ENCODE measurements around the gene ACAP2. TPM values are rescaled to one million over a fixed set of nuclear protein-coding genes. Genes with fewer than 3 reads are reported as not detected.

ACAP2 gene
- total and polyA plus RNA-seq, 10 donors, result 11.2 to 127 (median 97.9) TPM

DNA sequence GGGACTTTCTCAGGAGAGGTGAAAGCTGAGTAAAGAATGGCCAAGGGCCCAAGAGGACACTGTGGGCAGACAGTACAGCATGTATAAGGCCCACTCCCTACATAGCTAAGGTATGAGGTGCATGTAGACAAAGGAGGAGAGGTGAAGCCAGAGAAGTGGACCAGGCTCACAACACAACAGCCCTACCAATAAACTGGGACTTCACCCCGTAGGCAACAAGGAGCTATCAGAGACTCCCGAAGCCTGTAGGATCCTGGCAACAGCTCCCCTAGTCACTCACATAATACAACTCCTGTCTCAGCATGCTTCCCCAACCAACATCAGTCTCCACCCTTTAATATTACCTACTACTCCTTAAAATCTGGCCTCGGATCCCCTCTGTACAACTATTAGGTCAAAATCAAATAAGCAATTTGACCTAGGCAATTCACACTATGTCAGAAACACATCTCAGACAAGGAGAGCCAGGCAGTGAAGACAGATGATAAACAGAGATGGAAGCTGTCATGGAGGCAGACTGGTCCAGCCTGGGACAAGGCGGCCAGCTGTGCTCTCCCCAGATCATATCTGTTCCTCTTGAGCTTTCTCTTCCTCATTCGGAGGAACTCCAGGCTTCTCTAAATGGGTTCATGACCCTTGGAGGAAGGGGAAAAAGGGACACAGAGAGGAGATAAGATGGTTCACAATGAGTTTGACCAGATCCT, 173.3 kb downstream of the ACAP2 start:
- peak overlapping the region in 5 of 8 donors; percentile 88 to 93 (median 92) for H3K27ac ChIP-seq
- H3K4me3 ChIP-seq, result peak overlapping the region; percentile 90 to 100 (median 94)
- intact Hi-C loops (cut with DNase I; ENCODE audit: low total_unique reads), result loop anchor here (2.0 kb wide), 1 partner anchor 253 kb away; no protein-coding TSS in a partner anchor
- peaks cover 4 to 42% (median 30%) of the 10 kb centered on the region in 6 donors for H3K4me1 ChIP-seq
- TF ChIP-seq POLR2AphosphoS5 (IDR thresholded peaks at IDR 0.05), result no peak
- TF ChIP-seq, protein P1, sequence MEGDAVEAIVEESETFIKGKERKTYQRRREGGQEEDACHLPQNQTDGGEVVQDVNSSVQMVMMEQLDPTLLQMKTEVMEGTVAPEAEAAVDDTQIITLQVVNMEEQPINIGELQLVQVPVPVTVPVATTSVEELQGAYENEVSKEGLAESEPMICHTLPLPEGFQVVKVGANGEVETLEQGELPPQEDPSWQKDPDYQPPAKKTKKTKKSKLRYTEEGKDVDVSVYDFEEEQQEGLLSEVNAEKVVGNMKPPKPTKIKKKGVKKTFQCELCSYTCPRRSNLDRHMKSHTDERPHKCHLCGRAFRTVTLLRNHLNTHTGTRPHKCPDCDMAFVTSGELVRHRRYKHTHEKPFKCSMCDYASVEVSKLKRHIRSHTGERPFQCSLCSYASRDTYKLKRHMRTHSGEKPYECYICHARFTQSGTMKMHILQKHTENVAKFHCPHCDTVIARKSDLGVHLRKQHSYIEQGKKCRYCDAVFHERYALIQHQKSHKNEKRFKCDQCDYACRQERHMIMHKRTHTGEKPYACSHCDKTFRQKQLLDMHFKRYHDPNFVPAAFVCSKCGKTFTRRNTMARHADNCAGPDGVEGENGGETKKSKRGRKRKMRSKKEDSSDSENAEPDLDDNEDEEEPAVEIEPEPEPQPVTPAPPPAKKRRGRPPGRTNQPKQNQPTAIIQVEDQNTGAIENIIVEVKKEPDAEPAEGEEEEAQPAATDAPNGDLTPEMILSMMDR (IDR thresholded peaks at IDR 0.05 in 8 of 11, conservative IDR thresholded peaks at IDR 0.05 in 3 of 11), result no peak
- TF ChIP-seq POLR2A (IDR thresholded peaks at IDR 0.05), result no peak
- H3K36me3 ChIP-seq, result peaks cover 0 to 28% (median 5%) of the 10 kb centered on the region in 6 donors
- peak; percentile 73 for DNase-seq
- H3K27me3 ChIP-seq (replicated peaks in 1 of 7), result no peaks in the 10 kb centered on the region
- 67 to 76% (median 71%) methylated on average over 5 of the region's 5 CpGs for WGBS, 5 donors
- no peaks in the 10 kb centered on the region for H3K9me3 ChIP-seq

DNA sequence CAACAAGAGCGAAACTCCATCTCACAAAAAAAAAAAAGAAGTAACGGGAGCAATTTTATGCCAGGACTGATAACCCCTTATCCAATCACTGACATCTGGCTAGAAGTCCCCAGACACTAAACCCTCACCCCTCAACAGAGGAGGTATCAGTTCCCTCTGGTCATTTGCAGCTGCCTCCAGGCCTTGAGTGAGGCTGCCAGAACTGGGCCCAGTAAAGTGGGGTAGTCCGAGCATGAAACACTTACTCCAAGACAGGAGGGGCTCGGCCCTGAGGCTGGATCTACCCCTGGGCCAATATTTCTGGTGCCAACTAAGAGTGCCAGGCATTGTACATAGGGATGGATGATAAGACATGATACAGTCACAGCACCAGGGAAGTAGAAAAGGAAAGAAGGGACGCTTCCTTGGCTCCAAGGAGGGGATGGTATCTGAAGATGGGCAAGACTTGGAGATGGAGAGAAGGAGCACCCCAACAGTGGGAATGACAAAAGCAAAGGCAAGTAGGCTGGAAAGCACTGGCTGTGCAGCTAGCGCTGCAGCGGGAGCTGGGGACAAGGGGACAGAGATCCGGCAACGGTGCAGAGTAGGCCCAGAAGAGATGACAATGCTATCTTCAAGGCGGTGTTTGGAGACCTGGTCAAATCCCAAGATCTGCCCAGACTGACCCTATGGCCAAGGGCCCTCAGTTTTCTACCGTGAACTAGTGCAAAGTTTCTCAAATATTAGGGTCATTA, 174.1 kb downstream of the ACAP2 start:
- Histone ChIP-seq H3K4me3 (no peak overlapping the region), H3K4me1 (peaks cover 4 to 50% (median 30%) of the 10 kb centered on the region in 6 donors), H3K27ac (no peak overlapping the region), H3K27me3 (replicated peaks in 1 of 7) (no peaks in the 10 kb centered on the region), H3K9me3 (no peaks in the 10 kb centered on the region), H3K36me3 (peaks cover 0 to 28% (median 5%) of the 10 kb centered on the region in 6 donors)
- DNase-seq, result no peak
- no peak for TF ChIP-seq POLR2AphosphoS5 (IDR thresholded peaks at IDR 0.05)
- TF ChIP-seq POLR2A (IDR thresholded peaks at IDR 0.05), result no peak
- TF ChIP-seq, protein P1 (IDR thresholded peaks at IDR 0.05 in 8 of 11, conservative IDR thresholded peaks at IDR 0.05 in 3 of 11), result no peak
- intact Hi-C loops (cut with DNase I; ENCODE audit: low total_unique reads), result no loop called here
- 87 to 95% (median 93%) methylated on average over 11 of the region's 11 CpGs for WGBS, 5 donors

DNA sequence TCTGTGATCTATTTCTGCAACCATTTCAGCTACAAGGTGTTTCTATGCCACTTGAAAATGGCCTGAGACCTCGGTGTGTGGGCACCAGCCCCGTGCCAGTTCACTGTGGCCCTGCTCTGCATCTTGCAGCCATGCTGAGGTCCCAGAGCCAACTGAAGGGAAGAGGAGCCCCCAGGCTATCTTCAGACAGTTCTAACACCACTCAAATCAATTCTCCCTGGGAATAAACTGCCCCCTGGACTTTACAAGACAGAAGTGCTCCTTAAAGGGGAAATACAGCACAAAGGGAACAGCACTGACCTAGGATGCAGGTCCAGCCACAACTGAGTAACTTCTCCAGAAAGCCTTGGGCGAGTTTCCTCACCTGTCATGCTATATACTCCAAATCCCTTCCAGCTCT, 175.7 kb downstream of the ACAP2 start:
- Histone ChIP-seq H3K4me3 (no peak overlapping the region), H3K27me3 (replicated peaks in 1 of 7) (no peaks in the 10 kb centered on the region), H3K36me3 (peaks cover 0 to 28% (median 5%) of the 10 kb centered on the region in 6 donors), H3K4me1 (peaks cover 4 to 58% (median 32%) of the 10 kb centered on the region in 6 donors), H3K9me3 (no peaks in the 10 kb centered on the region), H3K27ac (no peak overlapping the region)
- TF ChIP-seq, protein P1 (IDR thresholded peaks at IDR 0.05 in 8 of 11, conservative IDR thresholded peaks at IDR 0.05 in 3 of 11), result no peak
- no peak for TF ChIP-seq POLR2AphosphoS5 (IDR thresholded peaks at IDR 0.05)
- TF ChIP-seq POLR2A (IDR thresholded peaks at IDR 0.05), result no peak
- WGBS, 5 donors, result 82 to 94% (median 89%) methylated on average over 3 of the region's 3 CpGs
- intact Hi-C loops (cut with DNase I; ENCODE audit: low total_unique reads), result no loop called here
- DNase-seq, result no peak

DNA sequence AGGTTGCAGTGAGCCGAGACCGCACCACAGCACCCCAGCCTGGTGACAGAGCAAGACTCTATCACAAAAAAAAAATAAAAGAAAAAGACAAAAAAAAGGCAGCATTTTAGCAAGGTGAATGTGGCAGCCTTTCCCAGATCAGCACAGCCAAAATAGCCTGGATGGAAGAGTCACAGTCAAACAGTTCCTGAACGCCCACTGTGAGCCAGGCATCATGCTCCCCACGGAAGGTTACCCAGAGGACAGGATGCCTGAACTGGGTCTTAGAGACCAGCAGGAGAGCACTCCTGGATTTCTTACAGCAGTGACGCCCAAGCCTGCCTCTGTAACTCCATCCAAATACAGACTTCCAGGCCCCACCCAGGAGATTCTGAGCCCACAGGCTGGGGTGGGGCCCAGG, 176.4 kb downstream of the ACAP2 start:
- Histone ChIP-seq H3K4me1 (peaks cover 4 to 58% (median 26%) of the 10 kb centered on the region in 6 donors), H3K36me3 (peaks cover 0 to 28% (median 5%) of the 10 kb centered on the region in 6 donors), H3K9me3 (no peaks in the 10 kb centered on the region), H3K4me3 (no peak overlapping the region), H3K27ac (no peak overlapping the region), H3K27me3 (replicated peaks in 1 of 7) (no peaks in the 10 kb centered on the region)
- TF ChIP-seq POLR2A (IDR thresholded peaks at IDR 0.05) (no peak), POLR2AphosphoS5 (IDR thresholded peaks at IDR 0.05) (no peak)
- TF ChIP-seq, protein P1 (IDR thresholded peaks at IDR 0.05 in 8 of 11, conservative IDR thresholded peaks at IDR 0.05 in 3 of 11), result no peak
- WGBS, 5 donors, result 93 to 98% (median 96%) methylated on average over 5 of the region's 5 CpGs
- no peak for DNase-seq
- intact Hi-C loops (cut with DNase I; ENCODE audit: low total_unique reads), result no loop called here

Measured in spleen (tissue), 11 donors.